Calu3 (cell line): ENCODE measurements around the gene OCEL1. TPM values are rescaled to one million over a fixed set of nuclear protein-coding genes. Genes with fewer than 3 reads are reported as not detected.

Source experiments
- Bru-seq: library from RNA; stranded (reverse); fragments of 400-500 nt; gene quantifications from one replicate; lab custom pipeline; 2021; lab: Mats Ljungman, UMichigan
- BruChase-seq, 2 experiments: library from RNA; stranded (reverse); fragments of 400-500 nt; gene quantifications; one replicate each; lab custom pipeline; 2021; lab: Mats Ljungman, UMichigan
- BruUV-seq: library from RNA; stranded (reverse); fragments of 400-500 nt; replicated peaks from 2 replicates; lab custom pipeline; 2021; lab: Mats Ljungman, UMichigan
- CTCF ChIA-PET: fragments of 300-600 bp; sonication (Branson Sonifier 250); formaldehyde crosslinking; loops from one replicate; lab custom pipeline; 2022; ENCODE audit warnings: antibody characterized with exemption; lab: Charles Lee
- DNase-seq: peaks from one replicate; pipeline ENCODE4 v3.0.0; 2022
- H3K27ac Mint-ChIP-seq: one replicate; pipeline ENCODE4 v1.8.0; 2022; ENCODE audit warnings: mixed read lengths; ENCODE audit not compliant: unreplicated experiment
- H3K27me3 Mint-ChIP-seq: one replicate; pipeline ENCODE4 v1.8.0; 2022; ENCODE audit warnings: mixed read lengths; ENCODE audit not compliant: unreplicated experiment
- H3K36me3 Mint-ChIP-seq: one replicate; pipeline ENCODE4 v1.8.0; 2022; ENCODE audit warnings: mild to moderate bottlenecking, moderate library complexity, mixed read lengths; ENCODE audit not compliant: insufficient read depth, unreplicated experiment
- H3K4me1 Mint-ChIP-seq: one replicate; pipeline ENCODE4 v1.8.0; 2022; ENCODE audit warnings: mild to moderate bottlenecking, low read depth, mixed read lengths; ENCODE audit not compliant: unreplicated experiment
- H3K4me3 Mint-ChIP-seq: one replicate; pipeline ENCODE4 v1.8.0; 2022; ENCODE audit warnings: mild to moderate bottlenecking, low read depth, moderate library complexity, mixed read lengths; ENCODE audit not compliant: unreplicated experiment
- H3K9me3 Mint-ChIP-seq: one replicate; pipeline ENCODE4 v1.8.0; 2022; ENCODE audit warnings: low read depth, mixed read lengths; ENCODE audit not compliant: unreplicated experiment
- CTCF ChIP-seq: fragments of 200-600 bp; IDR thresholded peaks from one replicate; pipeline ENCODE4 v1.8.0; 2022; ENCODE audit warnings: antibody characterized with exemption; ENCODE audit not compliant: unreplicated experiment
- intact Hi-C: fragments of 100-400 bp; cut with micrococcal nuclease; formaldehyde crosslinking; loops from one replicate; pipeline ENCODE4 v1.10.0; 2022; ENCODE audit not compliant: unreplicated experiment
- long read RNA-seq: library from polyadenylated mRNA; stranded (forward); transcript quantifications from one replicate; pipeline ENCODE4 v2.0.0, GENCODE V29; 2022
- total RNA-seq: library from RNA; stranded (reverse); gene quantifications from 2 replicates; pipeline ENCODE4 v1.2.3, GENCODE V29; 2022

OCEL1 gene
- total RNA-seq: 12.1 and 12.2 TPM in 2 replicates
- percentile 39 among the genes with signal in this experiment for Bru-seq, nascent RNA
- BruChase-seq, experiment 1, labeled RNA remaining after a 6-hour chase: percentile 52 among the genes with signal in this experiment
- BruChase-seq, experiment 2, labeled RNA remaining after a 2-hour chase: percentile 44 among the genes with signal in this experiment
- long read RNA-seq, partial matches to known transcripts: 7 of 15 reads
- long read RNA-seq, other reads (novel, unspliced or antisense): 3 of 15 reads

- peak within 1 kb of the TSS; percentile 89 for H3K27ac Mint-ChIP-seq
- H3K4me3 Mint-ChIP-seq: peak within 1 kb of the TSS; percentile 91
- intact Hi-C loops: no loop called here
- H3K4me1 Mint-ChIP-seq: no peaks in the 10 kb centered on the region
- H3K36me3 Mint-ChIP-seq: peaks cover 34% of the 10 kb centered on the region
- DNase-seq: peak; percentile 92
- no peaks in the 10 kb centered on the region for H3K9me3 Mint-ChIP-seq
- H3K27me3 Mint-ChIP-seq: no peaks in the 10 kb centered on the region
- CTCF ChIA-PET: interaction anchor here (0.6 to 1.4 kb wide), 2 partner anchors 11 to 1800 kb away, joined by 4 to 5 read pairs; partner anchors contain the start of gene USE1
- no peak for TF ChIP-seq CTCF
- no TSS peak for BruUV-seq
Measured at GRCh38 chr19:17226002-17226933, at the start of gene OCEL1. Gene OCEL1, plus strand, starts transcription at chr19:17226226. Its CDS starts 22 bp downstream, at chr19:17226248.

GRCh38 chr19:17178291-17178690 is 47.7 kb upstream of the OCEL1 start:
- Mint-ChIP-seq H3K9me3 (no peaks in the 10 kb centered on the region), H3K4me1 (peaks cover 3% of the 10 kb centered on the region), H3K36me3 (peaks cover 7% of the 10 kb centered on the region), H3K27ac (no peak overlapping the region), H3K4me3 (no peak overlapping the region), H3K27me3 (no peaks in the 10 kb centered on the region)
- no peak for DNase-seq
- no TSS peak for BruUV-seq
- intact Hi-C loops: no loop called here
- CTCF ChIA-PET: no interaction called here
- TF ChIP-seq CTCF: no peak

- no peak for TF ChIP-seq CTCF
- CTCF ChIA-PET: no interaction called here
- no peak for DNase-seq
- Mint-ChIP-seq H3K27me3 (no peaks in the 10 kb centered on the region), H3K36me3 (peaks cover 20% of the 10 kb centered on the region), H3K27ac (no peak overlapping the region), H3K4me3 (no peak overlapping the region), H3K4me1 (no peaks in the 10 kb centered on the region), H3K9me3 (no peaks in the 10 kb centered on the region)
- BruUV-seq: no TSS peak
- intact Hi-C loops: no loop called here
Measured at GRCh38 chr19:17180997-17181702, 44.9 kb upstream of the OCEL1 start.

- TF ChIP-seq CTCF: no peak
- H3K27ac Mint-ChIP-seq: no peak overlapping the region
- H3K4me1 Mint-ChIP-seq: no peaks in the 10 kb centered on the region
- BruUV-seq: no TSS peak
- no peaks in the 10 kb centered on the region for H3K27me3 Mint-ChIP-seq
- CTCF ChIA-PET: interaction anchor here (0.6 kb wide), 1 partner anchor 982 kb away, joined by 4 read pairs; no protein-coding TSS in a partner anchor
- no peak overlapping the region for H3K4me3 Mint-ChIP-seq
- DNase-seq: no peak
- H3K36me3 Mint-ChIP-seq: peaks cover 20% of the 10 kb centered on the region
- intact Hi-C loops: no loop called here
- no peaks in the 10 kb centered on the region for H3K9me3 Mint-ChIP-seq
Measured at GRCh38 chr19:17183271-17183761, 42.7 kb upstream of the OCEL1 start.
